GM23248 (cell line): ENCODE measurements around the gene SIX5. TPM values are rescaled to one million over a fixed set of nuclear protein-coding genes. Genes with fewer than 3 reads are reported as not detected.

Experiments used
- DNase-seq: peaks from one replicate; pipeline ENCODE4 v3.0.0-alpha.2; 2015
- H2AFZ ChIP-seq: fragments of 200-600 bp; sonication (generic); 2 replicates; pipeline ENCODE4 v1.6.1; 2016; ENCODE audit warnings: antibody characterized with exemption
- H3F3A ChIP-seq: fragments of 200-600 bp; sonication (generic); 2 replicates; pipeline ENCODE4 v1.6.1; 2016; ENCODE audit warnings: mild to moderate bottlenecking, antibody characterized with exemption, mixed run types; ENCODE audit not compliant: insufficient read depth
- H3K27ac ChIP-seq: fragments of 200-600 bp; sonication (generic); 2 replicates; pipeline ENCODE4 v1.5.1; 2016; ENCODE audit warnings: mild to moderate bottlenecking
- H3K27me3 ChIP-seq: fragments of 200-600 bp; sonication (generic); replicated peaks from 2 replicates; pipeline ENCODE4 v1.6.1; 2016; ENCODE audit warnings: mild to moderate bottlenecking; ENCODE audit not compliant: insufficient read depth
- H3K36me3 ChIP-seq: fragments of 200-600 bp; sonication (generic); 2 replicates; pipeline ENCODE4 v1.6.1; 2016; ENCODE audit warnings: low read depth, mild to moderate bottlenecking
- H3K4me1 ChIP-seq: fragments of 200-600 bp; sonication (generic); 2 replicates; pipeline ENCODE4 v1.6.1; 2016; ENCODE audit warnings: mild to moderate bottlenecking; ENCODE audit not compliant: insufficient read depth
- H3K4me2 ChIP-seq: fragments of 200-600 bp; sonication (generic); one replicate; pipeline ENCODE4 v1.6.1; 2016; ENCODE audit warnings: mild to moderate bottlenecking; ENCODE audit not compliant: unreplicated experiment
- H3K4me3 ChIP-seq: fragments of 200-600 bp; sonication (generic); 2 replicates; pipeline ENCODE4 v1.5.1; 2016; ENCODE audit warnings: mild to moderate bottlenecking
- H3K79me2 ChIP-seq: fragments of 200-600 bp; sonication (generic); 2 replicates; pipeline ENCODE4 v1.6.1; 2016; ENCODE audit warnings: mild to moderate bottlenecking; ENCODE audit not compliant: insufficient read depth
- H3K9ac ChIP-seq: fragments of 200-600 bp; sonication (generic); 2 replicates; pipeline ENCODE4 v1.6.1; 2016; ENCODE audit warnings: mild to moderate bottlenecking
- H3K9me2 ChIP-seq: fragments of 200-600 bp; sonication (generic); 2 replicates; pipeline ENCODE4 v1.6.1; 2016; ENCODE audit warnings: mixed run types, mild to moderate bottlenecking, moderate library complexity; ENCODE audit not compliant: insufficient read depth
- H3K9me3 ChIP-seq: fragments of 200-600 bp; sonication (generic); one replicate; pipeline ENCODE4 v1.6.1; 2017; ENCODE audit warnings: low read depth
- H4K20me1 ChIP-seq: fragments of 200-600 bp; sonication (generic); 2 replicates; pipeline ENCODE4 v1.6.0; 2016; ENCODE audit not compliant: insufficient read depth
- EZH2 ChIP-seq: fragments of 200-600 bp; sonication (generic); IDR thresholded peaks from 2 replicates; pipeline ENCODE4 v1.6.1; 2018; ENCODE audit warnings: antibody characterized with exemption, mild to moderate bottlenecking; ENCODE audit not compliant: insufficient read depth, poor library complexity, severe bottlenecking
- EZH2phosphoT487 ChIP-seq: fragments of 200-600 bp; sonication (generic); IDR thresholded peaks from 2 replicates; pipeline ENCODE4 v1.6.1; 2018; ENCODE audit warnings: antibody characterized with exemption, moderate library complexity, mild to moderate bottlenecking, low read depth; ENCODE audit not compliant: insufficient read depth
- WGBS, 2 experiments: methylation state at CpG; one replicate each; pipeline ENCODE4 v1.1.6; 2015 to 2017; ENCODE audit warnings: low lambda C conversion rate in 2 of 2, low coverage in 1 of 2; ENCODE audit errors: missing lambda C conversion rate in 2 of 2; 5-methylcytosine and 5-hydroxymethylcytosine counted together
- in situ Hi-C: fragments of 300-500 bp; cut with MboI; formaldehyde crosslinking; loops from 2 replicates; pipeline ENCODE4 v1.15.0; 2020
- polyA plus RNA-seq: library from polyadenylated mRNA; unstranded; fragments of >200 nt; fragmentation: Nextera tagmentation; extraction: Ambion mirVana; gene quantifications from 2 replicates; pipeline ENCODE4 v1.2.1, GENCODE V29; 2016
- total RNA-seq: library from RNA; depleted of rRNA; stranded (reverse); fragments of >200 nt; shearing (Covaris generic); gene quantifications from 2 replicates; pipeline ENCODE4 v1.2.3, GENCODE V29; 2014

SIX5 gene
- total and polyA plus RNA-seq, 2 experiments from 2014 or later: 6.1 to 16.8 TPM

DNA sequence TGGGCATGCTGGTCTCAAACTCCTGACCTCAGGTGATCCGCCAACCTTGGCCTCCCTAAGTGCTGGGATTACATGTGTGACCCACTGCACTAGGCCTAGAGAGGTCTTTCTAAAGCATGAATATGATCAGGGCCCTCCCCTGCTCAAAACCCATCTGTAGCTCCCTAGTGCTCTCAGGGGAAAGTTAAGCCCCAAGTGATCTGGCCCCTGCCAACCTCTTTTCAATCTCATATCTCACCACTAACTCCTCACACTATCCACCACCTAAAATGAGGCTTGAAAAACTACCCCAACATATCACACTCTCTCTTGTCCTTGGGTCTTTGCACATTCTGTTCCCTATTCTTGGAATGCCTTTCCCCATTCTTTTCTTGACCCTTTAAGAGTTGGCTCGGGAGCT is 25.6 kb upstream of the SIX5 start:
- in situ Hi-C loops: no loop called here

DNA sequence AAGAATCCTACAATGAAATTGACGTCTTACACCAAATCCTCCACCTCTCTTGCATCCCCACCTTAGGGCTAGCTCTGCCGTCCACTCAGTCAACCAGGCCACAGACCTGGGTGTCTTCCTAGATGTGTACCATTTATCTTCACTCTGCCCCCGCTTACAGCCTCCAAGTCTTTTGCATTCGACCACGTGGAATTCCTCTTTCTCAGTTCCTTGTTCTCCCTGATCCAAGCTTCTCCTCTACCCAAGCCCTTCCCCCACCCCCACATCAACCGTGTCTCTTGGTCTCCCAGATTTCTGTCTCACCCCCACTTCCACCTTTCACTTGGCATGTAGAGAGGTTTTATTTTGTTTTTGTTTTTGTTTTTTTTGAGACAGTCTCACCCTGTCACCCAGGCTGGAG is 24.8 kb upstream of the SIX5 start:
- Histone ChIP-seq H3K4me2 (no peak overlapping the region), H3K9me2 (no peaks in the 10 kb centered on the region), H3K79me2 (peaks cover 33% of the 10 kb centered on the region), H3K4me3 (no peak overlapping the region), H3K9ac (no peak overlapping the region), H3K9me3 (no peaks in the 10 kb centered on the region), H2AFZ (no peak overlapping the region), H3F3A (no peaks in the 10 kb centered on the region), H3K27ac (no peak overlapping the region), H3K27me3 (no peaks in the 10 kb centered on the region), H3K4me1 (no peaks in the 10 kb centered on the region), H3K36me3 (peaks cover 11% of the 10 kb centered on the region; the same call in 1 of the 2 replicates), H4K20me1 (no peaks in the 10 kb centered on the region)
- WGBS, 2 experiments: 50 to 53% methylated on average over 6 of the region's 6 CpGs
- in situ Hi-C loops: no loop called here
- TF ChIP-seq EZH2phosphoT487 (no peak), EZH2 (no peak)
- no peak for DNase-seq

More for the DNA sequence above, 25.6 kb upstream of the SIX5 start:
- Histone ChIP-seq H3K4me3 (no peak overlapping the region), H3K36me3 (peaks cover 4% of the 10 kb centered on the region; the same call in 1 of the 2 replicates), H3K9me3 (no peaks in the 10 kb centered on the region), H3K9me2 (no peaks in the 10 kb centered on the region), H3F3A (peaks cover 3% of the 10 kb centered on the region; the same call in 1 of the 2 replicates), H2AFZ (no peak overlapping the region), H3K4me1 (peaks cover 6% of the 10 kb centered on the region; the same call in 1 of the 2 replicates), H3K4me2 (no peak overlapping the region), H3K27ac (no peak overlapping the region), H3K79me2 (peaks cover 25% of the 10 kb centered on the region), H3K27me3 (no peaks in the 10 kb centered on the region), H4K20me1 (no peaks in the 10 kb centered on the region), H3K9ac (no peak overlapping the region)
- no peak for TF ChIP-seq EZH2phosphoT487
- no peak for DNase-seq
- 56 to 58% methylated on average over 2 of the region's 2 CpGs for WGBS, 2 experiments

DNA sequence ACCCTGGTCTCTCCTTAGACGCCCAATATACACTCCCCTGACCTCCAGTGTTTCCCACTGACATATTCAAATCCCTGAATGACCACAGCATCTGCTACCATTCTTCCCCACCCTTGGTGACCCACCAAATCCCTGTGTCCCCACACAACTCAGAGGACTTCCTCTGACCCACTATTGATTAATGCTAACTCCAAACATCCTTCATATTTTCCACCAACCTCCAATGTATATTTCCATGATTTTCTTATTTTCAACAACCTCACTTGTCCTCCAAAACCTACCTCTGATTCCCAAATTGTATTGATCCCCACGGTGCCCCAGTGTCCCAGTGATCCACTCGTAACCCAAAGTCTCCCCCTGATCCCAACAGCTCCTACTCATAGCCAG is 24.1 kb upstream of the SIX5 start:
- Histone ChIP-seq H3F3A (no peaks in the 10 kb centered on the region), H4K20me1 (no peaks in the 10 kb centered on the region), H3K4me1 (no peaks in the 10 kb centered on the region), H3K27ac (peak overlapping the region; percentile 38), H3K79me2 (peaks cover 40% of the 10 kb centered on the region), H3K9me2 (no peaks in the 10 kb centered on the region), H3K9ac (peak overlapping the region; percentile 39), H3K36me3 (peaks cover 12% of the 10 kb centered on the region; the same call in 1 of the 2 replicates), H2AFZ (no peak overlapping the region), H3K27me3 (no peaks in the 10 kb centered on the region), H3K4me2 (no peak overlapping the region), H3K9me3 (no peaks in the 10 kb centered on the region), H3K4me3 (no peak overlapping the region)
- 0 to 4% methylated on average over 3 of the region's 3 CpGs for WGBS, 2 experiments
- in situ Hi-C loops: no loop called here
- TF ChIP-seq EZH2phosphoT487 (no peak), EZH2 (no peak)
- no peak for DNase-seq

- Histone ChIP-seq H3K4me1 (no peaks in the 10 kb centered on the region), H3K9me3 (no peaks in the 10 kb centered on the region), H3K36me3 (peaks cover 12% of the 10 kb centered on the region; the same call in 1 of the 2 replicates), H3K27me3 (no peaks in the 10 kb centered on the region), H3K4me3 (peak within 1 kb of the TSS; percentile 99), H3K9me2 (no peaks in the 10 kb centered on the region), H3K4me2 (peak within 1 kb of the TSS; percentile 99), H4K20me1 (no peaks in the 10 kb centered on the region), H3F3A (no peaks in the 10 kb centered on the region), H3K9ac (peak within 1 kb of the TSS; percentile 98), H3K79me2 (peaks cover 44% of the 10 kb centered on the region), H3K27ac (peak within 1 kb of the TSS; percentile 51), H2AFZ (no peak within 1 kb of the TSS)
- in situ Hi-C loops: no loop called here
- peak; percentile 100 for DNase-seq
- TF ChIP-seq EZH2 (no peak), EZH2phosphoT487 (no peak)
- 1% methylated on average over 22 to 59 of the region's 86 CpGs for WGBS, 2 experiments
Observed at GRCh38 chr19:45792470-45793177, 23.6 kb upstream of the SIX5 start, which contains the start of gene DMWD. DMWD (minus strand) TSS chr19:45792845; CDS start chr19:45792756, 89 bp downstream.
